Measurements from ENCODE around the gene STX8.

Gene STX8

DNA sequence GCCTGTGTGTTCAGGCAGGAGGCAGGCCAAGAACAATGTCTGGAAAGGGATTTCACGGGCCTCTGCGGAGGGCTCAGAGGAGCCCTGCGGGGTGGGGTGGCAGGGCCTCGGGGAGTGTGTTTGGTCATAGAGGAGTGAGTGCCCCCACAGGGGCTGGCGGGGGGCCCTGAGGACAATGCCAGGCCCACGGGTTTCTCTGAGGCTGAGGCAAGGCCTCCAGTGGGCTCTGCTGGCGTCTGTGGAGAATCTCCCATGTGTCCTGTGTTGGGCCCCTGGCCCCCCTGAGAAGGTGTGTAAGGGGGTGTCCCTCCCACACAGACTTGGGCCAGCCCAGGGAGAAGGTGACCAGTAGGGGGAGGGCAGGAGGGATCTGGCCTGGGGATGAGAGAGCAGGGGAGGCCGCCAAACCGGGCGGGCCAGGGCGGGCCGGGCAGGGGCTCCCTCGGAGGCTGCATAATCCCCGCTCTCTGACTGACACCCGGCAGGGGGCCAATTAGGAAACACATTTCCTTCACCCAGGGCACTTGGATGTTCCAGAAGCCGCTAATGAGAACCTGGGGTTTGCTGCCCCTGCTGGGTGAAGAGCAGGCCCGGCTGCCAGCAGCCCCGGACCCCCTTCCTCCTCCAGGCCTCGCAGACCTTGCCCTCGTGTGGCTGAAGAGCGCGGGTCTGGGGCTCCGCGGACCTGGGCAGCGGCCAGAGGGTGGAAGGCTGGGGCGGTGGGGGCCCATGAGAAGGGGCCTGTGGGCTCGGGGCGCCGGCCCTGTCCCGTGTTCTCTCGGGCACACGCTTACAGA, 350.1 kb downstream of the STX8 start:
- DNase-seq (ENCODE audit: low read depth) = no peak

DNA sequence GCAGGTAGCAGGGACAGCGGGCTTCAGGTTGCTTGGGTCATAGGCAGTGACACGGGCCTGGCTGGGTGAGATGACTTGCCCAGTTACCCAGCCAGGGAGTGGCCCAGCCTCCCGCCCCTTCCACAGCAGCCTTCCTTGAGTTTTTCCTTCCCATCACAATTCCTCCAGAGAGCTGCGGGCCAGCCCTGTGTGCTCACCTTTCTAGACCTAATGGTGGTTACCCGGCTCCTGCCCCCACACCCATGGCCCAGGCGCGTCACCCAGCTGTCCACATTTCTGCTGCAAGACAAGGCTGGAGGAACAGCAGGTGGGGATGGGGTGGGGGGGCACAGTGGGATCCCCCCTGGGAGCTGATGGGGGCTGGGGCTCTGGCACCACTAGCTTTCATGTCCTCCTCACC, 351.1 kb downstream of the STX8 start:
- DNase-seq (ENCODE audit: low read depth) = no peak

- DNase-seq (ENCODE audit: low read depth) = no peak
These were observed 352.1 kb downstream of the STX8 start for GRCh38 chr17:9223531-9223930.

GRCh38 chr17:9221922-9222180, 353.8 kb downstream of the STX8 start:
- no peak for DNase-seq (ENCODE audit: low read depth)

DNA sequence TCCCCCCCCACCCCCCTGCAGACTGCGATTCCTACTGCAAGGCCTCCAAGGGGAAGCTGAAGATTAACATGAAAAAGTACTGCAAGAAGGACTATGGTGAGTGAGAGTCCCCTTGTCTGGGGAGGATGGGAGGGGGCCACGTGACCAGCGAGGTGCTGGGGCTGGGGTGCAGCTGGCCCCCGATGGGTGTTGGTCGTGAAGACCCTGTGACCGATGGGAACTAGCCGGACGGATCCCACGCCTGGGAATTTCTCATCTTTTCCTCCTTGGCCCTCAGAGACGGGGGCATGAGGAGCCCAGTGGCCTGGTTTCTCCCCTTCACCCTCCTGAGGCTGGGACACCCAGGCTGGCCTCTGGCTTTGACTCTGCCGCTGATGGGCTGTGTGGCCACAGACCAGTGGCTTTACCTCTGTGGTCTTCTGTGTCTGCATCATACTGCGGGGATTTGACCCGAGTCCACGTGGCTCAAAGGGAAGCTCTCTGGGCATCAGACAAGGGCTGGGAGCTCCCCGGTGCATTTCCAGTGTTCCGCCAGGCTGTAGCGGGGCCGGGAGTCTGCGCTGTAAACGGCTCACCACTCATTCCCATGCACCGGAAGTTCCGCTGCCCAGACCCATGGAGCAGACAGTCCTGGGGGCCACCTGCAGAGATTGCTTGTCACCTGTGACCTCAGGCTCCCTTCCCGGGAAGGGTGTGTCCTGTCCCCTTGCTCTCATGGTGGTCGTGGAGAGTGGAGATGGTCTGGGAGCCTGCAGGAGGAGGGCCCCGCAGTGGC, 354.3 kb downstream of the STX8 start:
- DNase-seq (ENCODE audit: low read depth) = no peak

GRCh38 chr17:9220398-9221146, 355.0 kb downstream of the STX8 start:
- DNase-seq (ENCODE audit: low read depth) = no peak

DNA sequence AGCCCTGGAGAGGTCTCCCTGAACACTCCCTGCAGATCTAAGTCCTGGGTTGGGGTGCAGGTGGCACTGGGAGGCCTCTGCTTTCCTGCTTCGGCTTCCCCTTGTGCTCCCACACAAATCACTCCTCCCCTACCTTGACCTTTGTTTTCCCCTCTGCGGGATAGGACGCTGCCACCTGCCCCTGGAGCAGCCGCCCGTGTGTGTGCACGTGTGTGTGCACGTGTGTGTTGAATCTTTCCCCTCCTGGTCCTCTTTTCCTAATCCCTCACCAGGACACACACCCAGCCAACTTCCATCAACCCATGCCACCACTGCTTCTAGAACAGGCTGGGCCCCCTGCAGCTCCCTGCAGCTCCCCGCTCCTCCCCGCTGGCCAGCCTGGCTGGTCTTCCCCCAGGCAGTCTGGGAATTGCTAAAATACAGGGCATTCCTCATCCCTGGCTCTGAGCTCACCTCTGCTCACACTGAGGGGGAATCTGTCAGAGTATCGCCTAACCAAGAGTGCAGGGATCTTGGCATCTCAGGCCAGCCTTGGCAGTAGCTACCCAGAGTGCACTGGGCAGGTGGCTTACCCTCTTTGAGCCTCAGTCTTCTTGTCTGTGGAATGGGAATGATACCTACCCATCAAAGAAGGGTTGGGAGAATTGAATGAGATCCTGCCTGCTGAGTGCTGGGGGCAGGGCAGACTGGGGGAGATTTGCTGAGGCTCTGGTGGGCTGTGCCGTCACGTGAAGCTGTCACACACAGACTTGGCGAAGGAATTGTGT, 355.8 kb downstream of the STX8 start:
- no peak for DNase-seq (ENCODE audit: low read depth)

DNA sequence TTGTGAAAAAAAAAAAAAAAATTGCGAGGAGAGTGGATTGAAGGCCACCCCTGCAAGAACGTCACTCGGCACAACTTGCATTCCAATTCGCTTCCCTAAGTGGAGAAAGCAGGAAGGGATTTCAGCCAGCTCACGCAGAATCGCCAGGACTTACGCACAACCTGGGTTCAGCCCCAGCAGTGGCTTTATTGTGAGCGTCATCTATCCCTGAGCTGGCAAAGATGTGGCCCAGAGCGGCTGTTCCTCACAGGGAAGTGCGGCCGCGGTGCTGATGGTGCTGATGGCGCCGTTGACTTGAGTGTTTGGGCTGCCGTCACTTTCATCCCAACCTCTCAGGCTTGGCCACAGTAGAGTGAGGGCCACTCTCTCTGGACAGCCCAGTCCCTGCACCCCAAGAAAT, 356.7 kb downstream of the STX8 start:
- no peak for DNase-seq (ENCODE audit: low read depth)

DNA sequence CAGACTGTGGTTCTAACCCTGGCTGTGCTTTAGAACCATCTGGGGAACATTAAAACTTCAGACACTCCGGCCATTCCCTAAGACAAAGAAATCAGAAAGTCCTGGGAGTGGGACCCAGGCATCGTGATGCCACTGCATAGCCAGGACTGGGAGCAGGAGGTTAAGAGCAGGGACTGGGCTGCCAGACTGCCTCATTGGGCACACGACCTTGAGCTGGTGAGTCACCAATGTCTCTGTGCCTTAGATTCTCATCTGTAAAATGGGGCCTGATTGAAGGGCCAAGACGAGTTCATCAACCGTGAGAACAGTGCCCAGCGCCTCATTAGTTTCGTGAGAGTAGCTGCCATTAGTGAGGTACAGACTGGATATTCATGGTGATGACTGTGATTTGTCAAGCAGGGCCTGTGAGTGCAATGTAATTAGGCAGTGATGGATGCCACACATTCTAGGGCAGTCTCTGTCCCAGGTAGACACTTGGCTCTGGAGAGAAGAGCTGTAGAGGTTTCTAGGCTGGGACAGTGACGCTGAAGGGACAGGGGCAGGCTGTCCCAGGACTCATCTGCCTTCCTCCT, 357.5 kb downstream of the STX8 start:
- no peak for DNase-seq (ENCODE audit: low read depth)

GRCh38 chr17:9217151-9218056, 358.2 kb downstream of the STX8 start:
- DNase-seq (ENCODE audit: low read depth) = no peak

DNA sequence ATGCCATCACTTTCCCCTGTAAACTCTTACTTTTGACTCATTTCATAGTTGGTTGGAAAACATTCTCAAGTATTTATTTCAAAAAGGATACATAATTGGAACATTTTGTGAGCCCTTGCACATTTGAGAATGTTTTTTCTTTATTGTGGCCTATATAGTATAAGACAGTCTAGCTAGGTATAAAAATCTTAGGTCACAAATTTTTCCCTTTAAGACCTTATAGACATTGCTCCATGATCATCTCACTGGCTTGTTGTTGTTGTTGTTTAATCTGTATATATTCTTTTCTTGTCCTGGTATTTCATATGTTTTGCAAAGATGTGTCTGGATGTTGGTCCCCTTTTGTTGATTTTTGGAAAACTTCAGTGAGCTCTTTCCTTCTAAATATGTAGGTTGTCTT, 360.2 kb downstream of the STX8 start:
- DNase-seq (ENCODE audit: low read depth) = no peak

- DNase-seq (ENCODE audit: low read depth) = no peak
These were observed 362.3 kb downstream of the STX8 start for GRCh38 chr17:9213303-9213640.

DNA sequence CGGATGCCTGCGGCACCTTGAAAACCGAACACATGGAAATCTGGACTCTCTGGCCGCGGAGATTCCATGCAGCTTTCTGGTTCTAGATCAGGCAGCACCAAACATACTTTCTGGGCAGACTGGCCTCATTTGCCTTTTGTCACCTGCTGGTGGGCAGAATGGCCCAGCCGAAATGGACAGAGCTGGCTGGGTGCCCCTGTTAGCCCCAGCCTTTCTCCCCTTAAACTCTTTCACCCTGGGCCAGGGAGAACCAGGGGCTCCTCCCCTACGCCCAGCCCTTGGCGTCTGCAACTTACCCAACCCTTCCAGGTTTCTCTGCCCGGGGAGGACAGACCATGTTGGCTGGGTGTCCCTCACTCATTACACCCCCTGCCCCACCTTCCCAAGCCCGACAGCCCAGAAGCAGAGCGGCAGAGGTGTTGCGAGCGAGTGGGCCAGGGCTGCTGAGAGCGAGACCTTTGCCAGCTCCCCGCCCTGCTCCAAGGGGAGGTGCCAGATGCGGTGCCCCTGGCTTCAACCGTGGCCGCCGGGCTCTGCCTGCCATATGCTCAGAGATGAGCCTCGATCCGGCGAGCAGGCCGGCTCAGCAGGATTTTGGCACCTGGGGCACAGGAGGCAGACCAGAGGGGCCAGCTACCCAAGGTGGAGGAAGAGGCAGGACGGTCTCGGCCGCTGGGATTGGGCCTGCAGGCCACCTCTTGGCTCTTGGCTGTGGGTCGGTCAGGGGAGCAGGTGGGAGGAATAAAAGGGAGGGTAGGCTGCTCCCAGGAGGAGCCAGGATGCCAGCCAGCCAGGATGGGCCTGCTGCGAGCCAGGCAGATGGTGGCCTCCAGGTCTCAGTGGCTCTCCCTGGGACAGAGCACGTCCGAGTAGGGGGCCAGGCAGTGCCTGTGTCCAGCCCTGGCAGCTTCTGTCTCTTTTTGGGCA, 363.0 kb downstream of the STX8 start:
- DNase-seq (ENCODE audit: low read depth) = no peak

DNA sequence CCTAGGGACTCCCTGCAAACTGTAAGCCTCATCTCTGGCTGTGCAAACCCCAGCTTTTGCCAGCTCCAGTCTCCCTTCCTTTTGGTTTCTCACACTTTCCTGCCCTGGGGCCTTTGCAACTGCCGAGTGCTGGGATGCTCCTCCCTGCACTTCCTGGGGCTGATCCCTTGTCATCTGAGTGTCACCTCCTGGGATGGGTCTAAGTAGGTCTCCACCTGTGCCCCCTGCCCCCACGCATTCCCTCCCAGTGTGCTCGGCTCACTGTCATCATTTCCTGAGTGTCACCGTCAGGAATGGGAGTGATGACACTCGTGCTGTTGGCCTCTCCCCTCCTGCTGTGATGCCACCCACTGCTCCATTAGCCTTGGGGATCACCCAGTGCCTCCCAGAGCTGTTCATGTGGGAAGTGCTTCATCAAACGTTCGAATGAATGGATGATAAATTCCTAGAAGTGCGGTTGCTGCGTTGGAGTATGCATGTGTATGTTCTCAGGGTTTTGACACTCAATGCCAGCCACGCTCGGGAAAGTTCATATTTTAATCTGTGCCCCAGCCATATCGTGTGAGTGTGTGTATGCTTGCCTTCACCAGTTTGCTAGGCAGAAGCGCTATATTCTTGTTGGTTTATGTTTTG, 364.4 kb downstream of the STX8 start:
- DNase-seq (ENCODE audit: low read depth) = no peak

GRCh38 chr17:9209781-9210370, 365.7 kb downstream of the STX8 start:
- no peak for DNase-seq (ENCODE audit: low read depth)

- no peak for DNase-seq (ENCODE audit: low read depth)
These were observed 366.3 kb downstream of the STX8 start for GRCh38 chr17:9209347-9209746.

DNA sequence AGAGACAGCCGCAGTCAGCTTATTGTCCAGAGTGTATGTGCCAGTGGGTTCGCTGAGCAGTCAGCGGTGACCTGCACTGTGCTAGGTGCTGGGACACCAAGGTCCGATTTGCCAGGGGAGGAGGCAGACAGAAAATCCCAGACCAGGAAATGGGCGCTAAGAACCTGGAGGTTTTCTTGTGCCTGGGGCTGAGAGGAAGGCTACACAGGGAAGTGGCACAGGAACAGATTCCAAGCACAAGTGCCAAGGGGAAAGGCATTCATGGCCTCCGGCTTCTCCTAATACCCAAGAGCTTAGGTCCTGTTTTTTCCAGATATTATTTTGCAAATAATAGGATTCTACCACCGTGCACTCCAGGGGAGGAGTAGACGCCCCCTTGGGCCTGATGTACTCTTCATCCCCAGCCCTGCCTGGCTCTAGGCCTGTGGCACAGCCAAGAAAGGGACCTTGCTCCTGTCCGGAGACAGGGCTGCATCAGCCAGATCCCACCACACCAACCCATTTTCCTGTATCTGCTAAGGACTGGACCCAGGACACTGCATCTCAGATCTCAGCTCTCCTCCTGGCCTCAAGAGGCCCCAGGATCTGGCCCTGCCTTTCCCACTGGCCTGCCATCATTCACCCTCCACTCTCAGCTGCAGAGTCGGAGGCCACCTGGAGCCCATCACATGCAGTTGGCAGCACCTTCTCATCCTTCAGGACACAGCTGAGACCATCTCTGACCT, 367.1 kb downstream of the STX8 start:
- DNase-seq (ENCODE audit: low read depth) = no peak

- DNase-seq (ENCODE audit: low read depth) = no peak
These were observed 368.8 kb downstream of the STX8 start for GRCh38 chr17:9206741-9207332.
